Erythroblast (primary cell): ENCODE results near the gene AGBL4.

Experiments used
- GATA1 ChIP-seq: IDR thresholded peaks from 2 replicates; pipeline ENCODE4 v1.6.1; 2011; ENCODE audit warnings: low read depth, mild to moderate bottlenecking, control low read depth, low read length, moderate library complexity
- POLR2A ChIP-seq: IDR thresholded peaks from 2 replicates; pipeline ENCODE4 v1.6.1; 2011; ENCODE audit warnings: mild to moderate bottlenecking, low read length

- TF ChIP-seq POLR2A (no peak), GATA1 (no peak)
These were observed 1457.3 kb downstream of the AGBL4 start for GRCh38 chr1:48566492-48566891.
